HepG2 (cell line): ENCODE data around the gene INPP1. TPM values are rescaled to one million over a fixed set of nuclear protein-coding genes. Genes with fewer than 3 reads are reported as not detected.

Experiments
- ARNT2 ChIP-seq: sonication (generic); formaldehyde crosslinking; IDR thresholded peaks from 2 replicates; pipeline ENCODE4 v1.8.0; 2022; ENCODE audit warnings: mild to moderate bottlenecking, low read depth, missing genetic modification reagents, moderate library complexity
- CBX2 ChIP-seq, 2 experiments: fragments of 200-600 bp in 1 of 2; sonication (generic); formaldehyde crosslinking in 1 of 2; IDR thresholded peaks; 2 replicates each; pipeline versions ENCODE4 v1.7.0 to v1.8.1; 2018 to 2022; ENCODE audit warnings: low read depth in 2 of 2, low read length in 1 of 2, mild to moderate bottlenecking in 1 of 2, missing genetic modification reagents in 1 of 2
- HNRNPLL ChIP-seq: fragments of 200-400 bp; formaldehyde crosslinking; IDR thresholded peaks from 2 replicates; pipeline ENCODE4 v1.6.1; 2017; ENCODE audit warnings: mild to moderate bottlenecking, low read depth, low read length; ENCODE audit not compliant: poor library complexity, severe bottlenecking
- HOXA3 ChIP-seq: sonication (generic); formaldehyde crosslinking; IDR thresholded peaks from 2 replicates; pipeline ENCODE4 v1.5.0; 2020; ENCODE audit warnings: missing genetic modification reagents
- RFX1 ChIP-seq: fragments of 450-650 bp; IDR thresholded peaks from 2 replicates; pipeline ENCODE4 v1.6.1; 2017
- SP4 ChIP-seq: sonication (generic); formaldehyde crosslinking; IDR thresholded peaks from 2 replicates; pipeline ENCODE4 v1.8.1; 2023; ENCODE audit warnings: mild to moderate bottlenecking, missing genetic modification reagents
- TBP ChIP-seq: sonication (generic); formaldehyde crosslinking; IDR thresholded peaks from 2 replicates; pipeline ENCODE4 v1.5.0; 2020; ENCODE audit warnings: missing genetic modification reagents
- ZBTB1 ChIP-seq: sonication (generic); formaldehyde crosslinking; IDR thresholded peaks from 2 replicates; pipeline ENCODE4 v1.4.0; 2020; ENCODE audit warnings: missing genetic modification reagents, borderline replicate concordance
- ZBTB3 ChIP-seq: sonication (generic); formaldehyde crosslinking; IDR thresholded peaks from 2 replicates; pipeline ENCODE4 v1.4.0; 2020; ENCODE audit warnings: low read depth, mild to moderate bottlenecking, moderate library complexity, missing genetic modification reagents, borderline replicate concordance
- ZFP36 ChIP-seq: fragments of 150-350 bp; IDR thresholded peaks from 2 replicates; pipeline ENCODE4 v1.6.1; 2018; ENCODE audit warnings: borderline replicate concordance, low read length, low read depth; ENCODE audit not compliant: partially characterized antibody
- ZMYM2 ChIP-seq: sonication (generic); formaldehyde crosslinking; IDR thresholded peaks from 2 replicates; pipeline ENCODE4 v1.8.0; 2022; ENCODE audit warnings: mild to moderate bottlenecking, missing genetic modification reagents
- ZNF280B ChIP-seq: sonication (generic); formaldehyde crosslinking; IDR thresholded peaks from 2 replicates; pipeline ENCODE4 v1.5.0; 2020; ENCODE audit warnings: missing genetic modification reagents, mild to moderate bottlenecking, borderline replicate concordance
- ZNF512 ChIP-seq: sonication (generic); formaldehyde crosslinking; IDR thresholded peaks from 2 replicates; pipeline ENCODE4 v1.4.0; 2020; ENCODE audit warnings: mild to moderate bottlenecking, missing genetic modification reagents
- ZNF562 ChIP-seq: sonication (generic); formaldehyde crosslinking; IDR thresholded peaks from 2 replicates; pipeline ENCODE4 v1.8.0; 2022; ENCODE audit warnings: missing genetic modification reagents, borderline replicate concordance
- ZNF567 ChIP-seq: sonication (generic); formaldehyde crosslinking; IDR thresholded peaks from 2 replicates; pipeline ENCODE4 v1.8.1; 2023; ENCODE audit warnings: mild to moderate bottlenecking, missing genetic modification reagents, borderline replicate concordance
- ZNF577 ChIP-seq: sonication (generic); formaldehyde crosslinking; IDR thresholded peaks from 2 replicates; pipeline ENCODE4 v1.4.0; 2020; ENCODE audit warnings: mild to moderate bottlenecking, low read depth, missing genetic modification reagents, borderline replicate concordance
- ZNF777 ChIP-seq: sonication (generic); formaldehyde crosslinking; IDR thresholded peaks from 2 replicates; pipeline ENCODE4 v1.4.0; 2020; ENCODE audit warnings: missing genetic modification reagents
- ZZZ3 ChIP-seq: sonication (generic); formaldehyde crosslinking; IDR thresholded peaks from 2 replicates; pipeline ENCODE4 v1.4.0; 2020; ENCODE audit warnings: missing genetic modification reagents, mild to moderate bottlenecking, borderline replicate concordance
- polyA plus RNA-seq, 8 experiments: library from polyadenylated mRNA; depleted of rRNA in 3 of 8; stranded (reverse) in 7 of 8; unstranded in 1 of 8; fragments of >200 nt; fragmentation: Illumina TruSeq in 4 of 8; extraction: Trizol in 4 of 8; gene quantifications; 2 replicates each; pipeline versions ENCODE4 v1.2.1 to v1.2.3, GENCODE V29; 2011 to 2016; ENCODE audit warnings: low read depth in 4 of 8, missing spikeins in 1 of 8, mixed read lengths in 1 of 8; ENCODE audit not compliant: insufficient read depth in 1 of 8
- total RNA-seq, 5 experiments: library from RNA; depleted of rRNA; stranded (reverse); fragments of >200 nt; fragmentation: Illumina TruSeq; extraction: Trizol; gene quantifications; 2 replicates each; pipeline ENCODE4 v1.2.3, GENCODE V29; 2016; ENCODE audit warnings: low read depth in 1 of 5
- TF ChIP-seq, protein P1 (sequence below), 2 experiments: sonication (generic) in 1 of 2; formaldehyde crosslinking in 1 of 2; IDR thresholded peaks; 2 replicates each; pipeline versions ENCODE4 v1.4.0 to v1.6.1; 2016 to 2020; ENCODE audit warnings: borderline replicate concordance in 1 of 2, low read depth in 1 of 2, mild to moderate bottlenecking in 1 of 2, missing genetic modification reagents in 1 of 2

INPP1 gene
- total and polyA plus RNA-seq, 2 of the 13 experiments (the other 11 are each of a cell fraction or from before 2014, with no cell fraction given), result 10.0 to 13.3 TPM

DNA sequence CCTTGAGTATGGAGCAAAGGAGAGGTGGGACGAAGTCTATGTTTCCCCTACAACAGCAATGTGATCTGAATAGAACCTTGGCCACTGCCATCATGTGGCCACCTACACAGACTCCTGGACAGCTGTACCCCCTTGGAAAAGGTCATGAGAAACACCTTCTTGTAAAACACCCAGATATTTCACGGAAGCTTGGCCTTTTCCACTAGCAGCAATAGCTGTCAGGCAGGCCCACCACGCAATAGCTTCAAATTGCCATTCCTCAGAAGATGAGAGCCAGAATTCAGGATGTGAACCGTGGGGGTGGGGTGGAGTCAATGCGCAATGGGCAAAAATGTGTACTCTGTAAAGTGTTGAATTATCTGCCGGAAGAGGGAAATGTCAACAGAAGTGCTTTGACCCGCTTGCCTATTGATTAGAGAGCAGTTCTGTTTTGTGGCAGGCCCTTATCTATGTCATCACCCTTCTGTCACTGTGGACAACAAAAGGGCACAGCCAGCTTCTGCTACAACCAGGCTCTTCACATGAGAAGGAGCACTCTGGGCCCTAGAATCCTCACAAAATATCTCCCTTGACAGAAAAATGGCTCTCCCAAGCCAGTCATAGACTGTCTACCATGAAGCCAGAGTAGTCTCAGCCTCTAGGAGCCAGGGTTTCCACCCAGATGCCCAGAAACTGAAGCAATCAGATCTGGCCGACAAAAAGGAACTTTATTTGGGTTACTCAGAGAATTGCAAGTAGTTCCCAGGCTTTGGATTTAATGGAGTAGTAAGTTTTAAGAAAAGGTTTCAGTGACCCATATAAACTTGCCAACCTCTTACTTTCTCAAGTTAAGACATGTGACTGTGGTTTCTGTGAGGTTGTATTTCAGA, 9.5 kb downstream of the INPP1 start (continued):
- TF ChIP-seq ZNF577 (CRISPR knock-in tag) (no peak), CBX2 (IDR thresholded peaks at IDR 0.05; ENCODE audit: low read depth, low read length) (no peak), CBX2 (CRISPR knock-in tag; IDR thresholded peaks at IDR 0.05; ENCODE audit: low read depth) (peak; percentile 98; the same call in 1 of the 2 replicates), ZNF562 (no peak), ARNT2 (peak; percentile 89), ZNF777 (CRISPR knock-in tag) (no peak), HOXA3 (CRISPR knock-in tag) (peak; percentile 91), ZBTB3 (CRISPR knock-in tag) (peak; percentile 94), ZBTB1 (CRISPR knock-in tag) (no peak), HNRNPLL (no peak), RFX1 (no peak), ZFP36 (no peak), ZNF512 (0 out of 2 replicates have a peak, but pooled peaks have one; percentile 41), ZMYM2 (CRISPR knock-in tag) (peak; percentile 87), ZNF280B (no peak; the same call in 1 of the 2 replicates), SP4 (CRISPR knock-in tag) (peak; percentile 81), ZNF567 (CRISPR knock-in tag) (peak; percentile 94), TBP (no peak), ZZZ3 (0 out of 2 replicates have a peak, but pooled peaks have one; percentile 60)
- TF ChIP-seq, protein P1, sequence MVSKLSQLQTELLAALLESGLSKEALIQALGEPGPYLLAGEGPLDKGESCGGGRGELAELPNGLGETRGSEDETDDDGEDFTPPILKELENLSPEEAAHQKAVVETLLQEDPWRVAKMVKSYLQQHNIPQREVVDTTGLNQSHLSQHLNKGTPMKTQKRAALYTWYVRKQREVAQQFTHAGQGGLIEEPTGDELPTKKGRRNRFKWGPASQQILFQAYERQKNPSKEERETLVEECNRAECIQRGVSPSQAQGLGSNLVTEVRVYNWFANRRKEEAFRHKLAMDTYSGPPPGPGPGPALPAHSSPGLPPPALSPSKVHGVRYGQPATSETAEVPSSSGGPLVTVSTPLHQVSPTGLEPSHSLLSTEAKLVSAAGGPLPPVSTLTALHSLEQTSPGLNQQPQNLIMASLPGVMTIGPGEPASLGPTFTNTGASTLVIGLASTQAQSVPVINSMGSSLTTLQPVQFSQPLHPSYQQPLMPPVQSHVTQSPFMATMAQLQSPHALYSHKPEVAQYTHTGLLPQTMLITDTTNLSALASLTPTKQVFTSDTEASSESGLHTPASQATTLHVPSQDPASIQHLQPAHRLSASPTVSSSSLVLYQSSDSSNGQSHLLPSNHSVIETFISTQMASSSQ (IDR thresholded peaks at IDR 0.05; ENCODE audit: low read depth), result peak; percentile 79
- TF ChIP-seq, protein P1 (CRISPR knock-in tag; IDR thresholded peaks at IDR 0.05; ENCODE audit: borderline replicate concordance), result peak; percentile 88; the same call in 1 of the 2 replicates
